HG02973 (cell line): Measurements from ENCODE around the gene DKK3.

ENCODE experiments used
- ATAC-seq: cut with Tn5 transposase; IDR thresholded peaks from one replicate; pipeline ENCODE4 v1.9.1; 2021; ENCODE audit warnings: moderate library complexity; ENCODE audit not compliant: unreplicated experiment

The DKK3 gene

GRCh38 chr11:12005476-12005875, 3.0 kb downstream of the DKK3 start:
- ATAC-seq = no peak

- no peak for ATAC-seq
Observed at GRCh38 chr11:12005061-12005460, 3.4 kb downstream of the DKK3 start.

DNA sequence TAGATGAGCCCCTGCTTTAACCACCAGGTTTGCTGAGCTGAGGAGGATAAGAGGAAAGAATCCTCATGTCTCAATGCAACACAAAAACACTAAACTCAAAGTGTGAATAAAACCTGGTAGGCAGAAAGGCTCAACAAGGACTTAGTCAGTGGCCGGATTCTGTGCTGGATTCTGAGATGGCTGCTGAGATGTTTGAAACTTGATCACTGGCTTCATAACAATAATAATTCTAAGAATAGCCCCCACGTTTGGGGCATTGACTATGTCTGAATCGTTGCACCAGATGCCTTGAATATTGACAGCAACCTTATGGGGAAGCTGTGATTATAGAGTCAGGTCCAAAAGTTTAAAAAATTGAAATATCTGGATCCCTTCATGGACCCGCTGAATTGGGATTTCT, 4.6 kb downstream of the DKK3 start:
- no peak for ATAC-seq

GRCh38 chr11:12003336-12003735, 5.1 kb downstream of the DKK3 start:
- ATAC-seq = no peak

- no peak for ATAC-seq
Observed at GRCh38 chr11:12001186-12001585, 7.2 kb downstream of the DKK3 start.

DNA sequence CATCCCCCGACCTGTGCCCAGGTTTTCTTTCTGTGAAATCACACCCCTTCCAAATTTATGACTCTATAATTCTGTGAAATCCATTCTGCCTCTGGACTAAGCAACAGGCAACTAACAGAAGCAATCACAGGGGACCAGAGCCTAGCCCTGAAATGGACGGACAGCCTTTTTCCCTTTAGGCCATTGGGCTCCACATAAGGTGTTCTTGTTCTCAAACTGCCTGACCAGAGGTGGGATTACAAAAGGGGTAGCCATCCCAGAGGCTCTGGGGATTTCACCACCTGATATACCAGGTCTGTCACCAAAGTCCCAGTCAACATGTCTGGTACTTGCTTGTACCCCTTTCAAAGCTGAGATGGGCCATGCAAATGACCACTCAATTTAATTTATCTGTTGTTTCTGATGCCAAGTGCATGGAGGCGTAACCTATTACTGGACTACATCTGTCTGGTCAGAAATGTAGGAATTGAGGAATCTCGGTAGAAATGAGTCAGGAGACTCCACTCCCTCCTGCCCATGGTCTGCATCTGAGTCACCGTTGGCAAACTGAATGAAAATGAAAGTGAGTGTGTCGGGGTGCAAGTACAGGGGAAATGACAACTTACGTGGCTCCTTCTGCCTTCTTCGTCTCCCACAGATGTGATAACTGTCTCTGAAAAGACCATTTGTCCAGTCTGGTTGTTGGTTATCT, 10.2 kb downstream of the DKK3 start:
- ATAC-seq = no peak

- ATAC-seq = no peak
Observed at GRCh38 chr11:11997049-11997322, 11.4 kb downstream of the DKK3 start.

DNA sequence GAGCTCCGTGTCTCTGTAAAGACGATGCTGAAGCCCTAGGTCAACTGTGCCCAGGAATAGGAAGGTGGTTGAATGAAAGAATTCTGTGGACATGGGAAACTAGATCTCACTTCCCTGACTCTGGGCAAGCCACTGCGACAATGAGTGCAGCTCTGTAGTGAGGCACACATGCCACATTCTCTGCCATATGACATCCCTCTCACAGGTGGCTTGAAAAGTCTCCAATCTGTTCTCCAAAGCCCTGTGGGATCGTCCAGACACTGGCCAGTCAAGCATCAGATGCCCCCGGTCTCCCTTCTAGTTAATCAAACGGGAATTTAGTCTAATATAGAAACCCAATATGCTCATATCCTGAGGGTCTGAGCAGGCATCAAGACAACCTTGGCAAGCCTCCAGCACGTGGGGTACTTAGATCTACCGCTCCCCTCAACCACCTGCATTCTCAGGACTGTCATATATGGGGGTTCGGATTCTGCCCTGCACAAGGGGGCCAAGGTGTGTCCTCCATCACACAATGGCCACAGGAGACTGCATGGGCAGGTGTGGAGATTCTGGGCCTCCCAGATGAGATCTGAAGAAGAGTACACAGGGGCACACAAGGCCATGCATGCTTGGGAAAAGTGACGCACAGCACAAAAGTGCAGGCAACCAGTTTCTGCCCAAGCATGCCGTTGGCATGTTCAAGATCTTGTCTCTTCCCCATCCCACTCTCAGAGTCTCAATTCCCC, 11.9 kb downstream of the DKK3 start:
- ATAC-seq = no peak

GRCh38 chr11:11995601-11996000, 12.8 kb downstream of the DKK3 start:
- ATAC-seq = no peak

- ATAC-seq = no peak
Observed at GRCh38 chr11:11993839-11994238, 14.6 kb downstream of the DKK3 start.

DNA sequence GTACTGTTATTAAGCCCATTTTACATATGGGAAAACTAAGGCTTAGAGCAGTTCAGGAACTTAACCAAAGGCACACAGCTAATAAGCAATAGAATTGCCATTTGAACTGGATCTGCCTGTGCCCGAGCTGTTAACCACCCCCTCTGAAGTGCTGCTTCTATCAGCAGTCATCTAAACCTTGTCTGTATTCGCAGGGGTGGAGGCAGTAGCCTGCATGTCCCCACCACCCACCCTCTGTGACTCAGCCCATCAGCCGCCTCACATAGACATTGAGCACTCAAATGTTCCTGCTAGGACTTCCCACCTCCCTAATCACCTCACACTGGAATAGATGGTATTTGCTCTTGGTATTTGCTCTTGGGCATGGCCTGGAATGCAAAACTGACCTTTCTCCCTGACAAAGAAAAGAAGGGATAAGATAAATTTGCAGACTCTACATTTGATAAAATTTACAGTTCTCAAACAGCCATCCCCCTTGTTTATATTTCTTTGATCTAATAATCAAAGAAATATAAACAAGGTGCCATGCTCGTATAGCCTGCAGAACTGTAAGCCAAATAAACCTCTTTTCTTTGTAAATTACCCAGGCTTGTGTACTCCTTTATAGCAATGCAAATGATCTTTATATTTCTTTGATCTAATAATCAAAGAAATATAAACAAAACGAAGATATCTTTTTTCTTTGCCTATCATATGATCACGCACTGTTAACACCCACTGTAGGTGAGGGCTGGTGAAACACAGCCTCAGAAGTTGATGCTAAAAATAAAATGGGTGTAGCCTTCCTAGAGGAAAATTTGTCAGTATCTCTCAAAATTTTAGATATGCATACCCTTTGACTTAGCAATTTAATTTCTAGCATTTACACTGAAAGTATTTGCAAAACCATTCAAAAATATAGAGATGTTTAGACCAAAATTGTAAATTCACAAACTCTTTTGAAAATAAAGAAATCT, 15.9 kb downstream of the DKK3 start:
- ATAC-seq = no peak

- no peak for ATAC-seq
Observed at GRCh38 chr11:11989774-11990744, 18.4 kb downstream of the DKK3 start.

GRCh38 chr11:11988681-11989261, 19.7 kb downstream of the DKK3 start:
- no peak for ATAC-seq

- ATAC-seq = no peak
Observed at GRCh38 chr11:11988099-11988651, 20.3 kb downstream of the DKK3 start.

DNA sequence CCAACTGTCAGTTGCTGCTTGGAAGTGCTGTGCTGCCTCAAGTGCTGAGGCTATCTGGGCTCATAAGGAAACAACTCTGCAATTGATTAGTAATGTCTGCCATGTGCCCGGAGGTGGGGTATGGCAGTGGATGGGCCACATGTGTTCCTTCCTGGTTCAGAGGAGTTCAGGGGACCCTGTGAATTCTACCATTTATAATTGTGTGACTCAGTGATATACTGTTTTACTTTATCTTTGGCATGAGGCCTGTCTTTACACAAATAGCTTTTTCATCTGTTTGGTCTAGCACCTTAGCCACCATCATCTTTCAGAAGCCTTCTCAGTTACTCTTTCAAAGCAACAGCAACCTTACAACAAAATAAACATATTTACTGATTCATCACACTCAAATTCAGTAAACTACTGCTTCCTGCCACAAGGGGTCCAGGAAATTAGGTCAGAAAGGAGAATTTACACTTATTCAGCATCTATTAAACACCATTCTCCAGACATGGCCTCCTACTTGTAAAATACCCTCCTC, 20.9 kb downstream of the DKK3 start:
- ATAC-seq = no peak

DNA sequence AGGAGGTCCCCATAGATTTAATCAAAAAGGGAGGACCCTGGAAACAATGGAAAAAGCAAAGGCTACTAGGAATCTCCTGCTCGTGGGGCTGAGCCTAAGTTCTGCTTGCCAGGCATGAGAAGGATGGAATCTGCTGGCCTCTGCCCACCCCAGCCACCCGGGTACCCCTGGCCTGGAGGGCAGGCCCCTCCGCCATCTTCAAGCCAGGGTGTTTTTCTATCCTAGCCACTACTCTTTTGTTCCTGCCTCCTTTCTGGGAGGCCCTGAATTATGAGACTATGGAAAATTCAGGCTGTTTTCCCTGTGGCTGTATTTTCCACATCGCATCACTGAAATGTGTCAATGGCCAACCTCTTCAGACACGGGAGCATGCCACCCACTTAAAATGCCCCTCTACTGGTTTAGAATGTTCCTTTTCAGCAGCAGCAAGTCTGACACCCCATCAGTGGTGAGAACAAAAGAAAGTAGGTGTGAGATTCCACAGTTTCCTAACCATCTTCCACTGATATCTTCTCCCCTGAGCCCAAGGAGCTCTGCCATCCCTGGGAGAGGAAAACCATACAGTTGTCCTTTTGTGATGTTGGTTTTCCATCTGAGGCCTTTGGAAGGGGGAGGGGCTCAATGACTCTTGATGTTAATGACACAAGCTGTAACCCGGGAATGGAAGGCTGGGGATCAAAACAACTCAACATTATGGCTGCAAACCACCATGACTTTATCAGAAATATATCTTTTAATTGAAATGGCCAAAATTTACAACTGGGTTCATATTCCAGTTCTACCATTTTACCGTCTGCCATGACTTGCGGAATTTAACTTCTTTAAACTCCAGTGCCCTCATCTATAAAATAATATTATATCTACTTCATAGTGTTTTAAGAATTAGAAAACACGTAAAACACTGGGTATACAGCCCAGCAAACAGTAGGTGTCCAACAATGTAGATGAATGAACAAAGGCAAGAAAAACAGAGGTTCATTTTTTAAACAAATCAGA, 22.2 kb downstream of the DKK3 start:
- ATAC-seq = no peak

DNA sequence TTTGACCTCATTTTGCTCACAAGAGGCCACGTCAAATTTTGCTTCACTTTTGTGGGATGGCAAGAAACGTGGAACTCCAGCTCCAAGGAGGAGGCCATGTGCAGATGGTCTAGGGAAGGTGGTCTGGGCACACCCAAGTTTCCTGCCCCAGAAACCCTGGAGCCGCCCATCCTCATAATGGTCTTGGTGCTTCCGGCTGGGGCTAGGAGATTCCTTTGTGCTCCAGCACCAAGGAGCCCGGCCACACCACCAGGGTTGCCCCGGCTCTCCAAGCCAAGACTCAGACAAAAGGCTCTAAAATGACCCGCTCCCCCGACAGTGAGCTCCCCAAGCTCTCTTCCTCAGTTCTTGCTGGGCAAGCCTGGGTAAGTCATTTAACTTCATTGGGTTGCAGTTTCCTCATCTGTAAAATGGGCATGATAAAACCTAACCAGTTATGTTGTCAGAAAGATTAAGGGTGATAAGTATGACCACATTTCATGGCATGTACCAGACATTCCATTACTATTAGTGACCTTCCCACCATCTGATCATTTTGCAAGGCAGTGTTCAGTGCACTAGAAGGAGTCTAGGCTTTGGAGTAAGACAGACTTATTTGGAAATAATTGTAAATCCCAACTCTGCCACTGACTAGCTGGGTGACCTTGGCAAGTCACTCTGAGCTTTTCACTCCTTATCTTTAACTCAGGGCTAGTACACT, 23.3 kb downstream of the DKK3 start:
- ATAC-seq = no peak

DNA sequence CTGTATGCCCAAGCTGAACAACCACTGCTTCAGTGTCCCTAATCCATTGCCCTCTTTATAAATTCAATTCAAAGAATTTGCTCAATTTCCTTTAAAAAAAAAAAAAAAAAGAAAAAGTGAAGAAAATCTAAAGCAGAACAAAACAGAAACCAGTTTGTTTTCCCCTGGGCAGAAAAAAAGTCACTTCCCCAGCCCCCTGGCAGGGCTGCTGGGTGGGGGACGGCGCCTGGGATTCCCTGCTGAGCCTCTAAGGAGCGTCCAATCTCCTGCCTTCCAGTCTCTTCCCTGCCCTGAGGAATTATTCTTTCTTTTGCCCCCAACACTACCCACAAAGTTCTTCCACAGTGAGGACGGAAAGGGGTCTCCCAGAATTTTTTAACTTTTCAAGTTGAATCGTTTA, 23.9 kb downstream of the DKK3 start:
- no peak for ATAC-seq
